ENCODE data around the gene FOXD2. TPM values are rescaled to one million over a fixed set of nuclear protein-coding genes. Genes with fewer than 3 reads are reported as not detected.

Gene FOXD2
- total and polyA plus RNA-seq, 2 of the 4 experiments (the other 2 are of a cell fraction), result under 0.01 to 0.03 TPM

DNA sequence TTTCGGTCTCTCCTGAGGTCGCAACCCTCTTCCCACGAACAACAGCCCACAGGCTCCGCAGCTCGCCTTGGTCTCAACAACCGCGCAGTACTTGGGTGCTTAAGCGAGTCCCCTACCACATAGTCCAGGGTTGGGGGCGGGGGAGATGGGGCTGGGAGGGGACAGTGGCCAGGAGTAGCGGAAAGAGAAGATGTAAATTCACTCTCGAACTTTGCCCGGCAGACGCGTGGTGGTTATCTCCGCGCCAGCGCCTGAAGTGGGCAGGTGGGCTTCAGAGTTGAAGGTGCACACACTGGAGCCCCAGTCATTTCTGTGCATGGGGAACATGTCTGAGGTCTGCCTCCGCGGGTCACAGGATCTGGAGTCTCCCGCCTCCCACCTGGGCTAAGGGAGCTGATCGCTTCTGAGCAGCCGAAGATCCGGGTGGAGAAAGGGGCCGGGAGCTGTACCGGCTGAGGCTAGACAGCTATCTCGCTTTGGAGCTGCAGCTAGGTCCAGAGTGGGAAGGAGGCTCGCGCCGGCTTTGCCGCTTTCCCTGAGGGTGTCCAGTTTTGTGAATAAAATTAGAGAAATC lies 4.3 kb upstream of the FOXD2 start:
- H3K27ac ChIP-seq (ENCODE audit: insufficient read depth, low read length), result no peak overlapping the region
- H3K56ac ChIP-seq (ENCODE audit: extremely low read depth, insufficient read depth, low read length), result no peak overlapping the region
- no peak overlapping the region for H3K18ac ChIP-seq (ENCODE audit: low read depth, low read length)
- H3K14ac ChIP-seq (replicated peaks; ENCODE audit: low read depth, low read length), result no peak overlapping the region
- in situ Hi-C loops (cut with MboI; ENCODE audit: low sequenced_read_pairs) (no loop called here), intact Hi-C loops (cut with micrococcal nuclease) (loop anchor here (10.0 kb wide), 1 partner anchor 99 kb away; the partner anchor contains the start of gene CMPK1), dilution Hi-C loops (cut with HindIII; ENCODE audit: low sequenced_read_pairs, unreplicated experiment) (no loop called here)
- no peak overlapping the region for H3K9ac ChIP-seq (ENCODE audit: low read depth, low read length)
- no peaks in the 10 kb centered on the region for H3K9me3 ChIP-seq (ENCODE audit: control insufficient read depth, insufficient read depth, low read length)
- ATAC-seq (ENCODE audit: low read depth) (no peak), DNase-seq (no peak)
- no peak overlapping the region for H3K4ac ChIP-seq (ENCODE audit: low read depth, low read length)
- peaks cover 5% of the 10 kb centered on the region for H3K27me3 ChIP-seq (ENCODE audit: control insufficient read depth, insufficient read depth, low read length)
- H3K9me1 ChIP-seq (ENCODE audit: insufficient read depth, low read length), result peaks cover 7% of the 10 kb centered on the region
- H2BK20ac ChIP-seq (ENCODE audit: low read depth, low read length), result no peak overlapping the region
- H2AFZ ChIP-seq (replicated peaks; ENCODE audit: low read length, poor library complexity), result peak overlapping the region; percentile 3
- TF ChIP-seq RFX5 (IDR thresholded peaks at IDR 0.05; ENCODE audit: low read depth, low read length), result no peak
- no peak for TF ChIP-seq RAD21 (IDR thresholded peaks at IDR 0.05; ENCODE audit: low read length)
- TF ChIP-seq CHD1 (IDR thresholded peaks at IDR 0.05; ENCODE audit: low read depth, low read length), result no peak
- TF ChIP-seq, protein P1, sequence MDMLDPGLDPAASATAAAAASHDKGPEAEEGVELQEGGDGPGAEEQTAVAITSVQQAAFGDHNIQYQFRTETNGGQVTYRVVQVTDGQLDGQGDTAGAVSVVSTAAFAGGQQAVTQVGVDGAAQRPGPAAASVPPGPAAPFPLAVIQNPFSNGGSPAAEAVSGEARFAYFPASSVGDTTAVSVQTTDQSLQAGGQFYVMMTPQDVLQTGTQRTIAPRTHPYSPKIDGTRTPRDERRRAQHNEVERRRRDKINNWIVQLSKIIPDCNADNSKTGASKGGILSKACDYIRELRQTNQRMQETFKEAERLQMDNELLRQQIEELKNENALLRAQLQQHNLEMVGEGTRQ (IDR thresholded peaks at IDR 0.05; ENCODE audit: low read depth, low read length), result no peak
- no peak for TF ChIP-seq SMC3 (IDR thresholded peaks at IDR 0.05; ENCODE audit: low read depth, low read length)
- TF ChIP-seq NFE2L2 (IDR thresholded peaks at IDR 0.05; ENCODE audit: low read depth, low read length), result no peak
- TF ChIP-seq BHLHE40 (IDR thresholded peaks at IDR 0.05; ENCODE audit: low read depth, low read length), result no peak
- TF ChIP-seq MAFK (IDR thresholded peaks at IDR 0.05; ENCODE audit: low read depth, low read length), result no peak
- no peak for TF ChIP-seq MAZ (IDR thresholded peaks at IDR 0.05; ENCODE audit: borderline replicate concordance, low read depth, low read length)
- no peak for TF ChIP-seq CEBPB (IDR thresholded peaks at IDR 0.05; ENCODE audit: low read depth, low read length)
- TF ChIP-seq, protein P2, sequence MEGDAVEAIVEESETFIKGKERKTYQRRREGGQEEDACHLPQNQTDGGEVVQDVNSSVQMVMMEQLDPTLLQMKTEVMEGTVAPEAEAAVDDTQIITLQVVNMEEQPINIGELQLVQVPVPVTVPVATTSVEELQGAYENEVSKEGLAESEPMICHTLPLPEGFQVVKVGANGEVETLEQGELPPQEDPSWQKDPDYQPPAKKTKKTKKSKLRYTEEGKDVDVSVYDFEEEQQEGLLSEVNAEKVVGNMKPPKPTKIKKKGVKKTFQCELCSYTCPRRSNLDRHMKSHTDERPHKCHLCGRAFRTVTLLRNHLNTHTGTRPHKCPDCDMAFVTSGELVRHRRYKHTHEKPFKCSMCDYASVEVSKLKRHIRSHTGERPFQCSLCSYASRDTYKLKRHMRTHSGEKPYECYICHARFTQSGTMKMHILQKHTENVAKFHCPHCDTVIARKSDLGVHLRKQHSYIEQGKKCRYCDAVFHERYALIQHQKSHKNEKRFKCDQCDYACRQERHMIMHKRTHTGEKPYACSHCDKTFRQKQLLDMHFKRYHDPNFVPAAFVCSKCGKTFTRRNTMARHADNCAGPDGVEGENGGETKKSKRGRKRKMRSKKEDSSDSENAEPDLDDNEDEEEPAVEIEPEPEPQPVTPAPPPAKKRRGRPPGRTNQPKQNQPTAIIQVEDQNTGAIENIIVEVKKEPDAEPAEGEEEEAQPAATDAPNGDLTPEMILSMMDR (conservative IDR thresholded peaks at IDR 0.05; ENCODE audit: low read depth, low read length), result no peak
- no peak for TF ChIP-seq FOS (IDR thresholded peaks at IDR 0.05; ENCODE audit: low read depth, low read length)
- TF ChIP-seq RCOR1 (IDR thresholded peaks at IDR 0.05; ENCODE audit: insufficient replicate concordance, low read length), result no peak
- no peak overlapping the region for H2BK120ac ChIP-seq (ENCODE audit: low read depth, low read length)
- ChIA-PET POLR2A (ENCODE audit: unreplicated experiment) (no interaction called here), CTCF (interaction anchor here (1.2 to 2.6 kb wide), 4 partner anchors 9 to 292 kb away, joined by 3 to 7 read pairs (median 3); no protein-coding TSS in a partner anchor)
- no peak overlapping the region for H3K4me2 ChIP-seq (ENCODE audit: low read depth, low read length)
- no peak overlapping the region for H2AK5ac ChIP-seq (ENCODE audit: low read depth, low read length)
- 45% methylated on average over 7 of the region's 30 CpGs; no CpG with 5 or more reads in 1 of the 2 experiments for WGBS, 2 experiments (ENCODE audit: extremely low coverage in 2 of 2, insufficient read length in 1 of 2)
- no peak overlapping the region for H4K91ac ChIP-seq (ENCODE audit: insufficient read depth, low read depth, low read length)
- H4K20me1 ChIP-seq (ENCODE audit: insufficient read depth, low read length), result peaks cover 4% of the 10 kb centered on the region; the same call in 1 of the 2 replicates
- peaks cover 12% of the 10 kb centered on the region for H3K4me1 ChIP-seq (ENCODE audit: control insufficient read depth, insufficient read depth, low read length)
- no peak overlapping the region for H4K8ac ChIP-seq (ENCODE audit: low read depth in 2 of 2, low read length in 2 of 2)
- H2BK5ac ChIP-seq (ENCODE audit: low read depth, low read length, poor library complexity, severe bottlenecking), result no peak overlapping the region
- peaks cover 7 to 26% of the 10 kb centered on the region in 2 experiments; a peak in 3 of 4 replicates for H3K79me1 ChIP-seq (ENCODE audit: low read depth in 1 of 2, low read length in 2 of 2)
- H2AK9ac ChIP-seq (replicated peaks; ENCODE audit: low read depth, low read length, poor library complexity), result peak overlapping the region; percentile 74
- no peak overlapping the region for H3K23ac ChIP-seq (ENCODE audit: low read depth, low read length)
- no peak overlapping the region for H4K5ac ChIP-seq (ENCODE audit: low read depth, low read length)
- no peak overlapping the region for H3K4me3 ChIP-seq (ENCODE audit: insufficient read depth, low read depth, low read length)
- no peak overlapping the region for H2BK15ac ChIP-seq (ENCODE audit: low read depth, low read length)
- H3K36me3 ChIP-seq (ENCODE audit: control insufficient read depth, insufficient read depth, low read length), result no peaks in the 10 kb centered on the region
- no TSS peak for BruUV-seq (replicated peaks)

Measured in IMR-90 (cell line).